Stimulated activated CD8-positive, alpha-beta memory T cell treated with anti-CD3 and anti-CD28 coated beads, Interleukin-4, amount 100 ng/mL, for 24 hours (primary cell): ENCODE measurements around the gene DYNLT2.

Experiments used
- DNase-seq: peaks from one replicate; pipeline ENCODE4 v3.0.0-alpha.2; 2020; ENCODE audit warnings: low read depth

The DYNLT2 gene

DNA sequence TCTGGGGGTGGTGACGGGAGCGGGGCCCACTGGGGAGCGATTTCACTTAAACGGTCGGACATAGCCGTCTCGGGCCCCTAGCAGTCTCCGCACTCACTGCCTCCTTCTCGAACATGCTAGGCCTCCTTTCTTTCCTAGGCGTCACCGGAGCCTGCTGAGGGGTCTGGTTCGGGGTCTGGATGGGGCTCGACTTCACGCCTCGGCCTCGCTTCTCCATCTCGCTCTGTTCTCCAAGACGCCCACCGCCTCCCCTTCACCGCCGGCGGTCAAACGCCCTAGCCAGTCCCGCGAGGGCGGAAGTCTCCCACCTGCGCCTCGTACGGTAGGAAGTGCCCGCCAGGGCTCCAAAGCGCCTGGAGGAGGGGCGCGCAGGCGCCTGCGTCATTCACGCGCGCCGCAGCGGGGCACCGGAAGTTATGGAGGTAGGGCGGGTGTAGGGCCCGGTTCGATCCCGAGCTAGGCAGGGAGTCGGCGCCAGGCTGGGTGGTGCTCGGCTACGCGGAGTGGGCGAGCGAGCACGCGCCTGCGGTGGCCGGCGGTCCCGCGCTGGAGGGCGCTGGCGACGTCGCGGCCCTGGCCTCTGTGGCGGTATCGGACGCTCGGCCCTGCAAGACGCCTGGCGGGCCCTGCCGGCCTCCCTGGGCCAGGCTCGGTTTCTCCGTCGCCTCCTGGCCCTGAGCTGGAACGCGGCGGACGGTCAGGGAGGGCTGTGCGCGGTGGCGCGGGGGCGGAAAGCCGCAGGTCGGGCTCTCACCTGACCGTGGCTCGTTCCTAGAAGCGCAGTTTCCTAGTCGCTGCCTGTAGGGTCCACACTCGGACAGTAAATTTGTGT is at the start of gene DYNLT2, which contains the start of gene ERMARD:
DYNLT2 (minus strand) TSS at position 331 of the 832 bp plus-strand sequence; CDS start at position 217, 114 bp downstream.
ERMARD (plus strand) TSS at position 381 of the 832 bp plus-strand sequence; CDS start at position 417, 36 bp downstream.
- peak; percentile 92 for DNase-seq

DNA sequence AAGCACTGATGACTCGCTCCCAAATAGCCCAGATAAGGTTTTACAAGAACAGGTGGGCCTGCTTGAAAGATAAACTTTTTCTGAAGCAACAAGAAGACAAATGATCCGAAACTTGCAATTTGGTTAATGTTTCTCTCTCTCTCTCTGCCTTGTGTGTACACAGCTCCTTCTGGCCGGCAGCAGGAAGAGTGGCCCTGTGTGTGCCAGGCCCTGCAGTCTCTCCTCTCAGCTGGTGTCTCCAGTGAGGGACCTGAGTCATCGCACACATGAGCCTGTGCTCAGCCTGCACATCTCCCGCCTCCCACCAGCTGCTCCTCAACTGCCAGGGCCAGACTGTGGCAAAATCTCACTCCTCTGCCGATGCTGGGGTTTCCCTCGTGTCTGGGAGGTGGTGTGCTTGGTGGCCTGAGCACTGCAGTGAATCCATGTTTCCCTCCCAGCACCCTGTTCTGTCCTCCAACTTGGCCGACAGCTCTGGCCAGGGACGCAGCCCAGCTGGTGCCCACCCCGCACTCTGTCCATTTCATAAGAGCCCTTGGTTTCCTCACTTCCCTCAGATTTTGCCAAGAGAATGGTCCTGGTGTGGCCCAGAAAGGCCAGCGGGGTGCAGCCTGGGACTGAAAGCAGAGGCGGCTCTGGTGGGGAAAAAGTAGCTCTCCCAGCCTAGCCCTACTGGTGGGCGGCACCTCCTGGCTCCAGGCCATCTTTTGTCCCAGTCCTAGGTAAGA is 49.5 kb upstream of the DYNLT2 start:
- DNase-seq = no peak

DNA sequence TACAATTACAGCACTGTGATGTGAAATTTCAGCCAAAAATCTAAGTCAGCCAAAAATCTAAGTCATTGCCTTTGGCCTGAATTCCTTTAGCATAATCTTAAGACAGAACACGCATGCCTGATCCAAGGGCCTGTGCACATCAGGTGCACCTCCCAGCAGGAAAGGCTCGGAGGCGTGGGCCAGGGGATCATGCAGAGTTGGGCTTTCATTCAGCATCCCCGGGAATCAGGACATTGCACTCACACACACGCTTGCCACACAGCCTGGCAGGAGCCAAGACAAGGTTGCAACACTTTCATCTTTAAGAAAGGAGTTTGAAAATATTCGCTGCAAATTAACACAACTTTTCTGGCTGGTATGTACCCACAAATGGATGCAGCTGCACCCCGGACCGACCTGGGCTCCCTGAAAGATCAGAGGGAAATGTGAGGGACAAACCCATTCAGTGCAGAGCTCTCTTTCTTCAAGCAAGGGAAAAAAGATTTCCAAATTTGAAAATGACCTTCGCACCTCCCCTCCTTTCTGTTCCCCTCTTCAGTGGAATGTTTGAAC is 48.8 kb upstream of the DYNLT2 start:
- no peak for DNase-seq

DNA sequence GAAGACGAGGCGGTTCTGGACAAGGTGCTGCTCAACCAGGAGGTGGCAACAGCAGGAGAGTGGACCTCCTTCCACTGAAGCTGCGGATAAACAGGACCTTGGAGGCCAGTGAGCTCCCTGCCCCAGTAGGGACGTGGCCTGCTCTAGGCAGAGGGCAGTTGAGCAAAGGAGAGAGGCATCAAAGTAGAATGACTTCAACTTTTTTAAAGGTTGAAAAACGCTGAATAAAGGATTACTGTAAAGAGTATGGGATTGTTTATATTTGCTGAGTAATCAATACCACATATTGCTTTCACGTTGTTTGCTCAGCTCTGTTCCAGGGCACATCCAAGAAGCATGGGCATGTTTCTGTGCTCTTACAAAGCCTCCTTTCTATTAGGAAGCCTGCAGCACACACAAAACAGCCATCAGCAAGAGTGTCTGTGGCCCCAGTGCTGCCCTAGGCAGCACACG is 48.1 kb upstream of the DYNLT2 start:
- DNase-seq = no peak

DNA sequence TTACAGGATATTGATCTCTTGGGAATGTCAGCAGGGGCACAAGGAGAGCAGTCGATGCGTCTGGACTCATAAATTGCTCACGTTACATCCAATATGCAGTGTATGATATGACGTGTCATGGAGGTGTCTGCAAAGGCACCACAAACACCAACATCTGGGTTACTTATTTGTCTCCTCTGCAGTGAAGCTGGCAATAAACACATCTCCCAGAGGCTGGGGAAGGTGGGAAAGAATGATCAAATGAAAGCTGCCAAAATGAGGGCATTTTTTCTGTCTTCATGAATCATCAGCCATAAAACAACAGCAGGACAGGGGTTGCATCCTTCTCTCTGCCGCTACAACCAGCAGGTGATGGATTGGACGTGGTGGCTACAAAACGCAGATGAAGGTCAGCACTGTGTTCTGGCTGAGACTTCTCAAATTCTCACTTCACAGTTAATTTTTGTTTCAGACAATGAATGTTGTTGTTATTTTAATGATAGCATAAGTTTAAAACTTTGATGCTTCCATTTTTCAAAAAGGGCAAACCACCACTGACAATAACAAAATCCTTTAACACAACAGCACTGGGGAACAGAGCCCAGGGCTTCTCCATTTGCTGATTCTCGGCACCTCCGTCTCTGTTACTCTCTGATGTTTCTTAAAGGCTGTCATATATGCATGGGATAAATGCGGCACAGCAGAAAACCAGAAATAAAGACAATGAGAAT is 47.5 kb upstream of the DYNLT2 start:
- no peak for DNase-seq

GRCh38 chr6:169795196-169795595 is 43.8 kb upstream of the DYNLT2 start:
- no peak for DNase-seq

DNA sequence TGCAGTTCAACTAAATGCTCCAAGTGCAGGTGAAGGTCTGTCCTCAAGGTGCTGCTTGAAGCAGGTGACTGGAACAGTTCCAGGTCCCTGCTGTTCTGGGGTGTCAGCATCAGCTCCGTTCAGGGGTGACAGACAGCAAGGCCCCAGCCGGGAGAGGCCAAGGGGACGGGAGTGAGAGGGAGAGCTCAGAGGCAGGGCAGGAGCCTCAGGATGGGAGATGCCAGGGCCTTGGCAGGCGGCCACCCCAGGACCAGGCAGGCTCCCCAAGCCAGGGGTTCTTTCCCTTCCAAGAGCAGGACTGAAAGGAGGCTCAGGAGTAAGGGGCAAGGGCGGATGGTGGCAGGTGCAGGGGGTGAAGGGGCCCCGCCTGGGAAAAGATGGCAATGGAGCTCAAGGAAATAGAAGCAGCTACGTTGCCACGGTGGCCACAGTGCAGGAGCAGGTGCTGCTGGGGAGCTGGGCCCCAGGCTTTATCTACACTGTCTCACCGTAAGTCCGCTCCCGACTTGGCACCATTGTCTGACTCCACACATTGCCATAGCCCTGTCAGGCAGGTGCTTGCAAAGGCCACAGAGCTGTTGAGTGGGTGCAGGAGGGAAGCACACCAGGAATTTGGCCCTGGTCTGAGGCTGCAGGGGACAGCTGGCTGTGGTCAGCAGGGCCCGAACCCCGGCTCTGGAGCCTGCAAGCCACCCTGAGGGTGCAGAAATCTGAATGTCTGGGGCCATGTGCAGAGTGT is 43.1 kb upstream of the DYNLT2 start:
- no peak for DNase-seq

DNA sequence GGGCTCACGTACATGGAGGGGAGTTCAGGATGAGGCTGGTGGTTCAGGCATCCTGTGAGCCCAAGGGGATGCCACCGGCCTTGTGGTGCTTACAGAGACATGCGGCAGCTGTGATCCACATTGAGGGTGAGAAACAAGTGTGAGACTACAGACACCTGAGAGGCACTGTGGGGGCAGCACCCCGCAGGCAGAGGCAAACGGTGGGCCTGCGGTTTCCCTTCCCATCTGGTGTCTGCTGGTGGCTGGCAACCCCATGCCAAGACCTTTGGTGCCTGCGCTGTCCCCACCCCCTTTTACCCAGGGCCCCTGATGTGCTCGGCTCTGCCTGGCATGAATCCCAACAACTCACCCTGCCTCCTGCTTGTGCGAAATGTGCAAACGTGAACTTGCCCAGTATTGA is 42.0 kb upstream of the DYNLT2 start:
- no peak for DNase-seq

DNA sequence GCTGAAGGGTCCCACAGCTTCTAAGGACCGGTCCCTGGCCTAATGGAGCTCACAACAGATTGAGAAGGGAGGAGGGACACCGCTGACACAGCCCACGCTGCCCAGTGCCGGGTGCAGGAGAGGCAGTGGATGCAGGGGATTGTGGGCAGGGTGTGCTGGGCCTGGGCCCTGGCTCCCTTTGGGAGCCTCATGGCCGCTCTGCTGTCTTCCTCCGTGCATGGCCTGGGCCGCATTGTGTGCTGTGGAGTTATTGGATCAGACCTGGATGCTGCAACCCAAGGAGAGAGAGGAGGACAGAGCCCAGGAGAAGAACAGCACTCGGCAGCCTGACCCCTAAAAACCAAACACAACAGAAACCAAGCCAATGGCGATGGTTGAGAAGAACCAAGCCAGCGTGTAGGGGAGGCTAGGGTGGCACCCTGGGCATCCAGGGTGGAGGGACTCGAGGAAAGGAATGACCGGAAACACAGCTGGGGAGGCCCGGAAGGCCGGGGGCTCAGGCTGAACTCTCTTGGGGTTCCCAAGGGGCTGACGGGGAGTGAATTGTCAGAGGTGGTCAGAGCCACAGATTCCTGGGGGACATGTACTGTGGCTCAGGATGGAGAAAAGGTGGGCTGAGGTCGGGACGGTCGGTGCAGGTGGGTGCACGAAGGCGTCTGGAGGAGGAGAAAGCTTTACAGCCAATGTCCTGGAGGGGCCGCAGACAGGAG is 41.1 kb upstream of the DYNLT2 start:
- DNase-seq = no peak

- DNase-seq = no peak
Measured at GRCh38 chr6:169791721-169792131, 40.4 kb upstream of the DYNLT2 start.

DNA sequence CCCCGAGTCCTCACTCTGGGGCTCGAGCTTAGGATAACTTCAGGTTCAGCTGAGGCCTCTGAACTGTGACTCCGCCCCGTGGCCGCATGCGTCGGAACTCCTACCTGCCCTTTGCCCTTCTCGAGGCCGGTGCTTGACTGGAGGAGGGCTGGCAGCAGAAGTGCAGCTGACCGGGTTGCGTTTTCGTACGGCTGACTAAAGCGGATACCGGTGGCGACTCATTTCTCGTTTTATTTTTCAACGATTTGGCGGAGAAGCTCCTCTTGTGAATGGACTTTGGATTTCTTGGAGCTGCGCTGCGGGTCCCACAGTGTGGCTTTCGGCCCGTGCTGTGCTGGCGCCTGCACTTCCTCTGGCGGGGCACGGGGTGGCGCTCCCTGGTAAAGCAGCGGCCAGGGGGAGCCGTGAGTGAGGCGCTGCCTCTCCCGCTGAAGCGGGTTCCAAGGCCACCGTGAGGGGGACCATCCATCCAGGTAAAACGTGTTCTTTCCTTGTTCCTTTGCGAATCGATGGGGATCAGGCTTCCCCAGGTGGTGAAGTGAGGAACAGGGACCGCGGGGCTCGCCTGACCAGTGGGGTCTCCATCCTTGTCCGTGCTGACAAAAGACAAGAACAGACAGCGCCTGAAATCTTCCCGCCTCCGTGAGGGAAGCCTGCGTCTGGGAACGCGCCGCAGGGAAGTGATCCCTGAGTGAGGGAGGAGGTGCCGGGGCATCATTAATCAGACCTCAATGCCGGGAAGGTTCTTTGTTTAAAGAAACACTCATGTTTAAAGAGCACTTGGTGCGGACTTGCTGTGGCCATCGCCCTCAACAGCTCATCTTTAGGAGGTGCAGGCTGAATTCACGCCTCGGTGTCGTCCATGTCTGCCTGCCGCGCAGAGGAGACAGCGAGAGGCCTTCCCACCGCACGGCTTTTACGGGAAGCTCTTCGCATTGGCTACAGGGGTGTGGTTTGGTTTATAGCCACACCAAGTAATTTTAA is 38.9 kb upstream of the DYNLT2 start:
- peak; percentile 49 for DNase-seq

DNA sequence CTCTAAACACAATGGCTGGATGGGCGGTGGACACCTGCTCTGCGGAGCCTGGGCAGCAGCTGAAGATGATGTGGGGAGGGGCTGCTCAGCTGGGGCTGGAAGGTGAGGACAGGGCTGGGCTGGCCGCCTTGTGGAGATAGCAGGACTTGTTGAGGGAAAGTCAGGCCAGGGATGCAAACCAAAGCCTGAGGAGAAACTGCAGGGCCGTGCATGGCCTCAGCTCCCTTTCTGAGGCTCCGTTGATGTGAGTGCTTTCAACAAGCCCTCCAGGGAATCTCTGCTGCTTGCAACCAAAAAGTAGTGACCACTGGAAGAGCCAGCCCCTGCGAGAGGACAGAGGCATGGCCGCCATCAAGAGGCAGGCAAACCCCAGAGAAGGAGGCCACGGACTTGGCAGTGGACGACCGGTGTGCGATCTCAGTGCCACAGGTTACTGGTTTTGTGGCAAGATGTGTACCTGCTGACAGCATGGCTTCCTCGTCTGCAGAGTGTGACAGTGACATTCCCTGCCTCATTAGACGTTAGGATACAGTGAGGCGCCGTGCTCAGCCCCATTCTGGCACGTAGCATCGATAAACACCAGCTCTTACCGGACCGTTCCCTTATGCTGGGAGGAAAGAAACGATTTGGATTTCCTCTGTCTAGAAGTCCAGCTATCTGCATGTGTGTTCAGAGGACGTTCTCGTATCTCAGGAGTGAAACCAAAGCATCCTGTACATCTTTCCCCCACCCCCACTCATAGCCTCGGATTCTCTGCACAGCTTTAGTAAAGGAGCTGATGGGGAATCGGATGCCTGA is 38.0 kb upstream of the DYNLT2 start:
- DNase-seq = no peak

- no peak for DNase-seq
Measured at GRCh38 chr6:169788809-169789145, 37.4 kb upstream of the DYNLT2 start.

- DNase-seq = no peak
Measured at GRCh38 chr6:169787797-169788196, 36.4 kb upstream of the DYNLT2 start.

DNA sequence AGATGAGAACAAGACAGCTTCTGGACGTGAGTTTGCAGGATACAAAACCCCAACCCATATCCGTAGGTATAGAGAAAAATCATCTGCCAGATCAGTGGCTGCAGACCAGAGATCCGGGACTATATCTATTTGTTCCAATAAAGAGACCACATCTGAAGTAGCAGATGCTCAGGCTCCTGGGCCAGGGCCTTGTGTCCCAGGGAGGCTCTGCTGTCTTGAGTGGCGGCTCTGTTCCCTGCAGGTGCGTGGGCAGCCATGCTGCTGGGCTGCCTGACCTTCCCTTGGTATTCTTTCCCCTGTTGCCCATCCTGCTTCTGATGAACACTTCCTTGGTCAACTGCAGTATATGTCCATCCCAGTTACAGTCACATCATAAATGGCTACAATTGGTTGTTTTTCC is 35.0 kb upstream of the DYNLT2 start:
- no peak for DNase-seq

- no peak for DNase-seq
Measured at GRCh38 chr6:169785566-169785965, 34.2 kb upstream of the DYNLT2 start.

- no peak for DNase-seq
Measured at GRCh38 chr6:169784821-169785340, 33.5 kb upstream of the DYNLT2 start.

- no peak for DNase-seq
Measured at GRCh38 chr6:169783971-169784820, 32.8 kb upstream of the DYNLT2 start.
